Measurements from ENCODE around the gene SLC38A8. TPM values are rescaled to one million over a fixed set of nuclear protein-coding genes. Genes with fewer than 3 reads are reported as not detected.

The SLC38A8 gene
- total and polyA plus RNA-seq, 2 donors (not counting 1 experiment from before 2014, with no cell fraction given) = not detected

DNA sequence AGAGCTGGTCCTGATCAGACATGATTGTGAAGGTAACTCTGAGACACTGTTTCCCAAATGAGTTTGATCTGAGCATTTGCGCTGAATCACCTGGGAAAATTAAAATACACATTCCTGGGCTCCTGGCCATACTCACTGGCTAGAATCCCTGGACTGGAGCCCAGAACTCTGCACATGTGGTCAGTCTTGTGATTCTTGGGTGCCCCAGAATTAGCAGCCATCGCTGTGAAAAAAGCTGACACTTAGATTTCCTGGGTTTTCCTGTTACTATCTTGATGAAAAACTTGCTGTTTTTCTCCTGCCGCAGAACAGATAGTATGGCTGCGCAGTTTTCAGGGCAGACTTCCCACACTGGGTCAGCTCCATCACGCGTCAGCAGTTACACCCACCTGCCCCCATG lies 50.0 kb downstream of the SLC38A8 start:
- Mint-ChIP-seq H3K4me1 (peaks cover 1% of the 10 kb centered on the region), H3K4me3 (no peak overlapping the region), H3K9me3 (ENCODE audit: insufficient read depth) (no peaks in the 10 kb centered on the region), H3K27me3 (peaks cover 49% of the 10 kb centered on the region), H3K27ac (no peak overlapping the region)
- Histone ChIP-seq H2AFZ (ENCODE audit: insufficient read depth, low read depth, low read length, poor library complexity, severe bottlenecking) (no peak overlapping the region), H3K9me3 (ENCODE audit: control extremely low read depth in 1 of 3, control insufficient read depth in 2 of 3, insufficient read depth in 1 of 3, low read length in 2 of 3) (peaks cover 0 to 11% (median 0%) of the 10 kb centered on the region in 3 donors), H3K4me3 (ENCODE audit: control extremely low read depth in 1 of 5, extremely low read depth in 1 of 5, insufficient read depth in 1 of 5, low read depth in 2 of 5, low read length in 4 of 5) (no peak overlapping the region), H3K36me3 (replicated peaks in 1 of 2; ENCODE audit: control extremely low read depth in 1 of 2, control insufficient read depth in 1 of 2, extremely low read depth in 1 of 2, insufficient read depth in 2 of 2, low read length in 1 of 2) (no peaks in the 10 kb centered on the region), H3K4me1 (ENCODE audit: control insufficient read depth in 2 of 2, insufficient read depth in 2 of 2, low read length in 2 of 2) (peaks cover 0 to 4% of the 10 kb centered on the region in 2 donors), H3K27me3 (replicated peaks in 1 of 4; ENCODE audit: control extremely low read depth in 1 of 4, control insufficient read depth in 3 of 4, insufficient read depth in 4 of 4, low read length in 3 of 4) (peaks cover 0 to 13% (median 6%) of the 10 kb centered on the region in 4 experiments), H3K9ac (ENCODE audit: low read length) (no peak overlapping the region), H3K79me2 (ENCODE audit: control insufficient read depth, insufficient read depth, low read length) (no peaks in the 10 kb centered on the region), H3K27ac (ENCODE audit: low read length in 2 of 2) (no peak overlapping the region), H3K4me2 (replicated peaks; ENCODE audit: low read depth, low read length, poor library complexity, severe bottlenecking) (no peak overlapping the region), H4K20me1 (ENCODE audit: control insufficient read depth, insufficient read depth, low read length, poor library complexity, severe bottlenecking) (no peaks in the 10 kb centered on the region)
- ChIA-PET POLR2A (interaction anchor here (0.7 kb wide), 1 partner anchor 300 kb away, joined by 4 read pairs; no protein-coding TSS in a partner anchor), CTCF (no interaction called here)
- DNase-seq = no peak
- intact Hi-C loops (cut with micrococcal nuclease) = no loop called here
- WGBS (ENCODE audit: insufficient coverage) = 94% methylated on average over 6 of the region's 6 CpGs
- ATAC-seq (ENCODE audit: low read depth) = no peak
- TF ChIP-seq EZH2 (IDR thresholded peaks at IDR 0.05; ENCODE audit: borderline replicate concordance, insufficient read depth, low read depth, low read length, poor library complexity, severe bottlenecking) = no peak
- TF ChIP-seq, protein P1, sequence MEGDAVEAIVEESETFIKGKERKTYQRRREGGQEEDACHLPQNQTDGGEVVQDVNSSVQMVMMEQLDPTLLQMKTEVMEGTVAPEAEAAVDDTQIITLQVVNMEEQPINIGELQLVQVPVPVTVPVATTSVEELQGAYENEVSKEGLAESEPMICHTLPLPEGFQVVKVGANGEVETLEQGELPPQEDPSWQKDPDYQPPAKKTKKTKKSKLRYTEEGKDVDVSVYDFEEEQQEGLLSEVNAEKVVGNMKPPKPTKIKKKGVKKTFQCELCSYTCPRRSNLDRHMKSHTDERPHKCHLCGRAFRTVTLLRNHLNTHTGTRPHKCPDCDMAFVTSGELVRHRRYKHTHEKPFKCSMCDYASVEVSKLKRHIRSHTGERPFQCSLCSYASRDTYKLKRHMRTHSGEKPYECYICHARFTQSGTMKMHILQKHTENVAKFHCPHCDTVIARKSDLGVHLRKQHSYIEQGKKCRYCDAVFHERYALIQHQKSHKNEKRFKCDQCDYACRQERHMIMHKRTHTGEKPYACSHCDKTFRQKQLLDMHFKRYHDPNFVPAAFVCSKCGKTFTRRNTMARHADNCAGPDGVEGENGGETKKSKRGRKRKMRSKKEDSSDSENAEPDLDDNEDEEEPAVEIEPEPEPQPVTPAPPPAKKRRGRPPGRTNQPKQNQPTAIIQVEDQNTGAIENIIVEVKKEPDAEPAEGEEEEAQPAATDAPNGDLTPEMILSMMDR (IDR thresholded peaks at IDR 0.05) = no peak

GRCh38 chr16:83990492-83990891 lies 52.1 kb downstream of the SLC38A8 start:
- POLR2A ChIA-PET = no interaction called here
- Histone ChIP-seq H3K4me3 (ENCODE audit: control extremely low read depth in 1 of 5, extremely low read depth in 1 of 5, insufficient read depth in 1 of 5, low read depth in 2 of 5, low read length in 4 of 5) (no peak overlapping the region), H3K9me3 (ENCODE audit: control extremely low read depth in 1 of 3, control insufficient read depth in 2 of 3, insufficient read depth in 1 of 3, low read length in 2 of 3) (peaks cover 0 to 8% (median 0%) of the 10 kb centered on the region in 3 donors), H3K79me2 (ENCODE audit: control insufficient read depth, insufficient read depth, low read length) (no peaks in the 10 kb centered on the region), H4K20me1 (ENCODE audit: control insufficient read depth, insufficient read depth, low read length, poor library complexity, severe bottlenecking) (no peaks in the 10 kb centered on the region), H3K36me3 (replicated peaks in 1 of 2; ENCODE audit: control extremely low read depth in 1 of 2, control insufficient read depth in 1 of 2, extremely low read depth in 1 of 2, insufficient read depth in 2 of 2, low read length in 1 of 2) (no peaks in the 10 kb centered on the region), H3K27ac (ENCODE audit: low read length in 2 of 2) (no peak overlapping the region), H3K4me2 (replicated peaks; ENCODE audit: low read depth, low read length, poor library complexity, severe bottlenecking) (no peak overlapping the region), H3K9ac (ENCODE audit: low read length) (no peak overlapping the region), H3K4me1 (ENCODE audit: control insufficient read depth in 2 of 2, insufficient read depth in 2 of 2, low read length in 2 of 2) (no peaks in the 10 kb centered on the region), H2AFZ (ENCODE audit: insufficient read depth, low read depth, low read length, poor library complexity, severe bottlenecking) (no peak overlapping the region), H3K27me3 (replicated peaks in 1 of 4; ENCODE audit: control extremely low read depth in 1 of 4, control insufficient read depth in 3 of 4, insufficient read depth in 4 of 4, low read length in 3 of 4) (peaks cover 0 to 13% (median 5%) of the 10 kb centered on the region in 4 experiments)
- DNase-seq (no peak), ATAC-seq (ENCODE audit: low read depth) (no peak)
- TF ChIP-seq, protein P1 (IDR thresholded peaks at IDR 0.05) = no peak
- no peak for TF ChIP-seq EZH2 (IDR thresholded peaks at IDR 0.05; ENCODE audit: borderline replicate concordance, insufficient read depth, low read depth, low read length, poor library complexity, severe bottlenecking)
- intact Hi-C loops (cut with micrococcal nuclease) = no loop called here
- WGBS (ENCODE audit: insufficient coverage) = 97% methylated on average over 10 of the region's 11 CpGs
- CTCF ChIA-PET = no interaction called here
- no peak overlapping the region for H3K27ac Mint-ChIP-seq
- no peak overlapping the region for H3K4me3 Mint-ChIP-seq
- peaks cover 43% of the 10 kb centered on the region for H3K27me3 Mint-ChIP-seq
- no peaks in the 10 kb centered on the region for H3K9me3 Mint-ChIP-seq (ENCODE audit: insufficient read depth)
- H3K4me1 Mint-ChIP-seq = no peaks in the 10 kb centered on the region
